ENCODE data around the gene SPTLC1. TPM values are rescaled to one million over a fixed set of nuclear protein-coding genes. Genes with fewer than 3 reads are reported as not detected.
"Not testable (repeated sequence)": the region's sequence is repeated elsewhere in the genome, so short reads cannot be mapped to it uniquely, and the experiment has no call there.

The SPTLC1 gene
- total and polyA plus RNA-seq, 5 experiments from 2014 or later: 36.0 to 58.2 (median 41.4) TPM

- no peaks in the 10 kb centered on the region for H3K36me3 Mint-ChIP-seq
- H3K27me3 Mint-ChIP-seq: peaks cover 3 to 10% (median 5%) of the 10 kb centered on the region in 5 donors
- POLR2A ChIA-PET: no interaction called here
- no peak for ATAC-seq
- peaks cover 0 to 4% (median 0%) of the 10 kb centered on the region in 9 donors for H3K9me3 Mint-ChIP-seq
- no peak overlapping the region for H3K27ac Mint-ChIP-seq
- no peak for DNase-seq
- H3K4me1 Mint-ChIP-seq: no peaks in the 10 kb centered on the region
- no peak overlapping the region for H3K4me3 Mint-ChIP-seq
These were observed 107.2 kb downstream of the SPTLC1 start for GRCh38 chr9:92008041-92008440.

GRCh38 chr9:92004045-92004392 is 111.2 kb downstream of the SPTLC1 start:
- POLR2A ChIA-PET: interaction anchor here (0.7 kb wide), 1 partner anchor 1437 kb away, joined by 3 read pairs; no protein-coding TSS in a partner anchor
- no peak overlapping the region for H3K27ac Mint-ChIP-seq

GRCh38 chr9:92003308-92004044 is 111.7 kb downstream of the SPTLC1 start:
- Mint-ChIP-seq H3K27me3 (peaks cover 1 to 13% (median 7%) of the 10 kb centered on the region in 5 donors), H3K4me1 (no peaks in the 10 kb centered on the region), H3K9me3 (no peaks in the 10 kb centered on the region), H3K36me3 (no peaks in the 10 kb centered on the region), H3K27ac (no peak overlapping the region), H3K4me3 (no peak overlapping the region)
- ATAC-seq (no peak), DNase-seq (no peak)
- POLR2A ChIA-PET: interaction anchor here (0.7 kb wide), 1 partner anchor 1438 kb away, joined by 3 read pairs; no protein-coding TSS in a partner anchor

More at GRCh38 chr9:92004045-92004392, 111.2 kb downstream of the SPTLC1 start:
- no peaks in the 10 kb centered on the region for H3K36me3 Mint-ChIP-seq
- no peaks in the 10 kb centered on the region for H3K9me3 Mint-ChIP-seq
- no peak for DNase-seq
- no peak overlapping the region for H3K4me3 Mint-ChIP-seq
- peaks cover 1 to 10% (median 4%) of the 10 kb centered on the region in 5 donors for H3K27me3 Mint-ChIP-seq
- no peaks in the 10 kb centered on the region for H3K4me1 Mint-ChIP-seq
- no peak for ATAC-seq

GRCh38 chr9:92001948-92002347 is 113.3 kb downstream of the SPTLC1 start:
- POLR2A ChIA-PET, DNase-seq, H3K9me3 Mint-ChIP-seq, H3K36me3 Mint-ChIP-seq, H3K27ac Mint-ChIP-seq, ATAC-seq, H3K4me1 Mint-ChIP-seq, H3K4me3 Mint-ChIP-seq: not testable (repeated sequence)
- H3K27me3 Mint-ChIP-seq: peaks cover 0 to 13% (median 7%) of the 10 kb centered on the region in 5 donors

GRCh38 chr9:92001244-92001643 is 114.0 kb downstream of the SPTLC1 start:
- H3K27ac Mint-ChIP-seq: no peak overlapping the region
- H3K9me3 Mint-ChIP-seq: no peaks in the 10 kb centered on the region
- H3K4me1 Mint-ChIP-seq: no peaks in the 10 kb centered on the region
- H3K36me3 Mint-ChIP-seq: no peaks in the 10 kb centered on the region
- no peak overlapping the region for H3K4me3 Mint-ChIP-seq
- H3K27me3 Mint-ChIP-seq: peaks cover 0 to 13% (median 7%) of the 10 kb centered on the region in 5 donors
- ATAC-seq: no peak
- POLR2A ChIA-PET: no interaction called here
- DNase-seq: no peak

GRCh38 chr9:91995000-91995655 is 120.1 kb downstream of the SPTLC1 start:
- no peaks in the 10 kb centered on the region for H3K9me3 Mint-ChIP-seq
- H3K4me3 Mint-ChIP-seq: no peak overlapping the region
- DNase-seq: no peak
- H3K4me1 Mint-ChIP-seq: no peaks in the 10 kb centered on the region
- POLR2A ChIA-PET: no interaction called here
- H3K27ac Mint-ChIP-seq: no peak overlapping the region
- H3K36me3 Mint-ChIP-seq: no peaks in the 10 kb centered on the region
- ATAC-seq: no peak
- H3K27me3 Mint-ChIP-seq: peaks cover 5 to 32% (median 20%) of the 10 kb centered on the region in 5 donors

- POLR2A ChIA-PET: no interaction called here
- H3K27me3 Mint-ChIP-seq: peaks cover 5 to 33% (median 23%) of the 10 kb centered on the region in 5 donors
- ATAC-seq: no peak
- H3K4me1 Mint-ChIP-seq: no peaks in the 10 kb centered on the region
- no peak for DNase-seq
- no peak overlapping the region for H3K4me3 Mint-ChIP-seq
- no peaks in the 10 kb centered on the region for H3K9me3 Mint-ChIP-seq
- no peaks in the 10 kb centered on the region for H3K36me3 Mint-ChIP-seq
- no peak overlapping the region for H3K27ac Mint-ChIP-seq
These were observed 120.8 kb downstream of the SPTLC1 start for GRCh38 chr9:91994422-91994821.

- Mint-ChIP-seq H3K4me1 (no peaks in the 10 kb centered on the region), H3K9me3 (peaks cover 0 to 2% (median 0%) of the 10 kb centered on the region in 9 donors), H3K4me3 (no peak overlapping the region), H3K27ac (no peak overlapping the region), H3K36me3 (no peaks in the 10 kb centered on the region), H3K27me3 (peaks cover 8 to 38% (median 23%) of the 10 kb centered on the region in 5 donors)
- DNase-seq: no peak
- no peak for ATAC-seq
- POLR2A ChIA-PET: no interaction called here
These were observed 122.7 kb downstream of the SPTLC1 start for GRCh38 chr9:91992461-91993041.

- no peak overlapping the region for H3K27ac Mint-ChIP-seq
- POLR2A ChIA-PET: no interaction called here
- H3K9me3 Mint-ChIP-seq: peaks cover 0 to 2% (median 0%) of the 10 kb centered on the region in 9 donors
- H3K27me3 Mint-ChIP-seq: peaks cover 8 to 38% (median 23%) of the 10 kb centered on the region in 5 donors
- no peak for DNase-seq
- H3K4me3 Mint-ChIP-seq: no peak overlapping the region
- H3K36me3 Mint-ChIP-seq: no peaks in the 10 kb centered on the region
- ATAC-seq: no peak
- no peaks in the 10 kb centered on the region for H3K4me1 Mint-ChIP-seq
These were observed 123.4 kb downstream of the SPTLC1 start for GRCh38 chr9:91991721-91992341.

GRCh38 chr9:91986248-91986647 is 129.0 kb downstream of the SPTLC1 start:
- H3K27me3 Mint-ChIP-seq: peaks cover 9 to 28% (median 15%) of the 10 kb centered on the region in 5 donors
- H3K4me3 Mint-ChIP-seq: no peak overlapping the region
- ATAC-seq (no peak), DNase-seq (no peak)
- no peaks in the 10 kb centered on the region for H3K4me1 Mint-ChIP-seq
- POLR2A ChIA-PET: no interaction called here
- peaks cover 0 to 21% (median 6%) of the 10 kb centered on the region in 9 donors for H3K9me3 Mint-ChIP-seq
- H3K27ac Mint-ChIP-seq: no peak overlapping the region
- H3K36me3 Mint-ChIP-seq: peaks cover 0 to 11% (median 0%) of the 10 kb centered on the region in 3 donors

GRCh38 chr9:91985692-91986091 is 129.5 kb downstream of the SPTLC1 start:
- Mint-ChIP-seq H3K27ac (no peak overlapping the region), H3K36me3 (peaks cover 0 to 13% (median 2%) of the 10 kb centered on the region in 3 donors), H3K4me1 (no peaks in the 10 kb centered on the region), H3K27me3 (peaks cover 9 to 28% (median 13%) of the 10 kb centered on the region in 5 donors), H3K9me3 (peaks cover 0 to 22% (median 8%) of the 10 kb centered on the region in 9 donors), H3K4me3 (no peak overlapping the region)
- POLR2A ChIA-PET: no interaction called here
- no peak for ATAC-seq
- DNase-seq: no peak

Measured in naive thymus-derived CD8-positive, alpha-beta T cell (primary cell).